ENCODE data around the gene ZFP28.

DNA sequence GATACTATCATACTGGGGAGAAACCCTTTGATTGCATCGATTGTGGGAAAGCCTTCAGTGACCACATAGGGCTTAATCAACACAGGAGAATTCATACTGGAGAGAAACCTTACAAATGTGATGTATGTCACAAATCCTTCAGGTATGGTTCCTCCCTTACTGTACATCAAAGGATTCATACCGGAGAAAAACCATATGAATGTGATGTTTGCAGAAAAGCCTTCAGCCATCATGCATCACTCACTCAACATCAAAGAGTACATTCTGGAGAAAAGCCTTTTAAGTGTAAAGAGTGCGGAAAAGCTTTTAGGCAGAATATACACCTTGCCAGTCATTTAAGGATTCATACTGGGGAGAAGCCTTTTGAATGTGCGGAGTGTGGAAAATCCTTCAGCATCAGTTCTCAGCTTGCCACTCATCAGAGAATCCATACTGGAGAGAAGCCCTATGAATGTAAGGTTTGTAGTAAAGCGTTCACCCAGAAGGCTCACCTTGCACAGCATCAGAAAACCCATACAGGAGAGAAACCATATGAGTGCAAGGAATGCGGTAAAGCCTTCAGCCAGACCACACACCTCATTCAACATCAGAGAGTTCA, 15.6 kb downstream of the ZFP28 start:
- TF ChIP-seq CTCF (IDR thresholded peaks at IDR 0.05) (no peak), NFE2L1 (CRISPR knock-in tag; IDR thresholded peaks at IDR 0.05) (no peak), JUN (CRISPR knock-in tag; IDR thresholded peaks at IDR 0.05) (no peak), SMAD3 (CRISPR knock-in tag; IDR thresholded peaks at IDR 0.05; ENCODE audit: borderline replicate concordance) (no peak), TEAD4 (CRISPR knock-in tag; IDR thresholded peaks at IDR 0.05) (no peak), MXD4 (CRISPR knock-in tag; IDR thresholded peaks at IDR 0.05; ENCODE audit: borderline replicate concordance) (no peak), AFF4 (CRISPR knock-in tag; IDR thresholded peaks at IDR 0.05; ENCODE audit: borderline replicate concordance) (no peak), ZNF232 (CRISPR knock-in tag; IDR thresholded peaks at IDR 0.05) (no peak)
- TF ChIP-seq, protein P1, sequence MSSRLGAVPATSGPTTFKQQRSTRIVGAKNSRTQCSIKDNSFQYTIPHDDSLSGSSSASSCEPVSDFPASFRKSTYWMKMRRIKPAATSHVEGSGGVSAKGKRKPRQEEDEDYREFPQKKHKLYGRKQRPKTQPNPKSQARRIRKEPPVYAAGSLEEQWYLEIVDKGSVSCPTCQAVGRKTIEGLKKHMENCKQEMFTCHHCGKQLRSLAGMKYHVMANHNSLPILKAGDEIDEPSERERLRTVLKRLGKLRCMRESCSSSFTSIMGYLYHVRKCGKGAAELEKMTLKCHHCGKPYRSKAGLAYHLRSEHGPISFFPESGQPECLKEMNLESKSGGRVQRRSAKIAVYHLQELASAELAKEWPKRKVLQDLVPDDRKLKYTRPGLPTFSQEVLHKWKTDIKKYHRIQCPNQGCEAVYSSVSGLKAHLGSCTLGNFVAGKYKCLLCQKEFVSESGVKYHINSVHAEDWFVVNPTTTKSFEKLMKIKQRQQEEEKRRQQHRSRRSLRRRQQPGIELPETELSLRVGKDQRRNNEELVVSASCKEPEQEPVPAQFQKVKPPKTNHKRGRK (CRISPR knock-in tag; IDR thresholded peaks at IDR 0.05; ENCODE audit: borderline replicate concordance) = no peak
- TF ChIP-seq, protein P2, sequence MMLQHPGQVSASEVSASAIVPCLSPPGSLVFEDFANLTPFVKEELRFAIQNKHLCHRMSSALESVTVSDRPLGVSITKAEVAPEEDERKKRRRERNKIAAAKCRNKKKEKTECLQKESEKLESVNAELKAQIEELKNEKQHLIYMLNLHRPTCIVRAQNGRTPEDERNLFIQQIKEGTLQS (CRISPR knock-in tag; conservative IDR thresholded peaks at IDR 0.05) = no peak
- TF ChIP-seq, protein P3, sequence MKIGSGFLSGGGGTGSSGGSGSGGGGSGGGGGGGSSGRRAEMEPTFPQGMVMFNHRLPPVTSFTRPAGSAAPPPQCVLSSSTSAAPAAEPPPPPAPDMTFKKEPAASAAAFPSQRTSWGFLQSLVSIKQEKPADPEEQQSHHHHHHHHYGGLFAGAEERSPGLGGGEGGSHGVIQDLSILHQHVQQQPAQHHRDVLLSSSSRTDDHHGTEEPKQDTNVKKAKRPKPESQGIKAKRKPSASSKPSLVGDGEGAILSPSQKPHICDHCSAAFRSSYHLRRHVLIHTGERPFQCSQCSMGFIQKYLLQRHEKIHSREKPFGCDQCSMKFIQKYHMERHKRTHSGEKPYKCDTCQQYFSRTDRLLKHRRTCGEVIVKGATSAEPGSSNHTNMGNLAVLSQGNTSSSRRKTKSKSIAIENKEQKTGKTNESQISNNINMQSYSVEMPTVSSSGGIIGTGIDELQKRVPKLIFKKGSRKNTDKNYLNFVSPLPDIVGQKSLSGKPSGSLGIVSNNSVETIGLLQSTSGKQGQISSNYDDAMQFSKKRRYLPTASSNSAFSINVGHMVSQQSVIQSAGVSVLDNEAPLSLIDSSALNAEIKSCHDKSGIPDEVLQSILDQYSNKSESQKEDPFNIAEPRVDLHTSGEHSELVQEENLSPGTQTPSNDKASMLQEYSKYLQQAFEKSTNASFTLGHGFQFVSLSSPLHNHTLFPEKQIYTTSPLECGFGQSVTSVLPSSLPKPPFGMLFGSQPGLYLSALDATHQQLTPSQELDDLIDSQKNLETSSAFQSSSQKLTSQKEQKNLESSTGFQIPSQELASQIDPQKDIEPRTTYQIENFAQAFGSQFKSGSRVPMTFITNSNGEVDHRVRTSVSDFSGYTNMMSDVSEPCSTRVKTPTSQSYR (CRISPR knock-in tag; IDR thresholded peaks at IDR 0.05) = no peak
